GM19328 (cell line): Measurements from ENCODE around the gene ZNF316.
"Not testable (repeated sequence)": the region's sequence is repeated elsewhere in the genome, so short reads cannot be mapped to it uniquely, and the experiment has no call there.

Source experiments
- ATAC-seq: cut with Tn5 transposase; IDR thresholded peaks from one replicate; pipeline ENCODE4 v1.9.1; 2021; ENCODE audit warnings: mild to moderate bottlenecking, moderate library complexity; ENCODE audit not compliant: unreplicated experiment

ZNF316 gene

GRCh38 chr7:6621195-6622133 lies 15.7 kb upstream of the ZNF316 start:
- ATAC-seq, result no peak

- ATAC-seq, result no peak
Measured at GRCh38 chr7:6622134-6622710, 14.9 kb upstream of the ZNF316 start.

GRCh38 chr7:6623589-6624245 lies 13.4 kb upstream of the ZNF316 start:
- no peak for ATAC-seq

- no peak for ATAC-seq
Measured at GRCh38 chr7:6624246-6624611, 12.9 kb upstream of the ZNF316 start.

- ATAC-seq, result no peak
Measured at GRCh38 chr7:6628045-6628444, 9.1 kb upstream of the ZNF316 start.

- no peak for ATAC-seq
Measured at GRCh38 chr7:6630007-6630849, 6.9 kb upstream of the ZNF316 start.

GRCh38 chr7:6631605-6632004 lies 5.5 kb upstream of the ZNF316 start:
- ATAC-seq, result no peak

- no peak for ATAC-seq
Measured at GRCh38 chr7:6634021-6634420, 3.1 kb upstream of the ZNF316 start.

GRCh38 chr7:6634971-6635370 lies 2.1 kb upstream of the ZNF316 start:
- ATAC-seq, result not testable (repeated sequence)

GRCh38 chr7:6637544-6638229 lies 569 bp downstream of the ZNF316 start:
- ATAC-seq, result peak; percentile 74

GRCh38 chr7:6639032-6639431 lies 1.9 kb downstream of the ZNF316 start:
- no peak for ATAC-seq

- no peak for ATAC-seq
Measured at GRCh38 chr7:6639627-6640026, 2.5 kb downstream of the ZNF316 start.

- ATAC-seq, result no peak
Measured at GRCh38 chr7:6640246-6640721, 3.2 kb downstream of the ZNF316 start.

- ATAC-seq, result no peak
Measured at GRCh38 chr7:6641305-6642035, 4.4 kb downstream of the ZNF316 start.

- ATAC-seq, result no peak
Measured at GRCh38 chr7:6642239-6642839, 5.2 kb downstream of the ZNF316 start.

GRCh38 chr7:6642861-6643640 lies 5.9 kb downstream of the ZNF316 start:
- no peak for ATAC-seq

- no peak for ATAC-seq
Measured at GRCh38 chr7:6643915-6644625, 7.0 kb downstream of the ZNF316 start.

- ATAC-seq, result no peak
Measured at GRCh38 chr7:6644728-6645127, 7.6 kb downstream of the ZNF316 start.
